OCI-LY3 (cell line): ENCODE measurements around the gene DOCK11.

Experiments
- H2AFZ ChIP-seq: fragments of 200-600, 300-600 bp; shearing (Covaris generic); 2 replicates; pipeline ENCODE4 v1.6.0; 2014; ENCODE audit warnings: antibody characterized with exemption, low read depth, low read length
- H3K27ac ChIP-seq: fragments of 200-600, 300-600 bp; sonication (generic); 2 replicates; pipeline ENCODE4 v1.5.1; 2014; ENCODE audit warnings: mild to moderate bottlenecking, low read length, moderate library complexity, mixed read lengths
- H3K27me3 ChIP-seq: fragments of 200-600, 300-600 bp; sonication (generic); 2 replicates; pipeline ENCODE4 v1.6.1; 2014; ENCODE audit warnings: low read depth, low read length, mixed read lengths
- H3K36me3 ChIP-seq: fragments of 200-600, 300-600 bp; sonication (generic); replicated peaks from 2 replicates; pipeline ENCODE3; 2014; ENCODE audit warnings: low read depth, low read length, mixed read lengths
- H3K4me1 ChIP-seq: fragments of 300-600, 200-600 bp; sonication (generic); 2 replicates; pipeline ENCODE4 v1.6.1; 2014; ENCODE audit warnings: low read length, mixed read lengths
- H3K4me2 ChIP-seq: fragments of 200-600, 300-600 bp; sonication (generic); 2 replicates; pipeline ENCODE4 v1.6.1; 2014; ENCODE audit warnings: low read length, mixed read lengths
- H3K4me3 ChIP-seq: fragments of 300-600, 200-600 bp; sonication (generic); 2 replicates; pipeline ENCODE4 v1.5.1; 2014; ENCODE audit warnings: antibody characterized with exemption, mild to moderate bottlenecking, low read length, moderate library complexity
- H3K79me2 ChIP-seq: fragments of 300-600, 200-600 bp; shearing (Covaris generic); 2 replicates; pipeline ENCODE4 v1.6.1; 2014; ENCODE audit warnings: mild to moderate bottlenecking, low read length, mixed read lengths
- H3K9ac ChIP-seq: fragments of 300-600, 200-600 bp; shearing (Covaris generic); 2 replicates; pipeline ENCODE4 v1.6.0; 2014; ENCODE audit warnings: mild to moderate bottlenecking, low read length, moderate library complexity
- H3K9me3 ChIP-seq: fragments of 200-600, 300-600 bp; shearing (Covaris generic); 2 replicates; pipeline ENCODE4 v1.6.1; 2014; ENCODE audit warnings: low read length, mixed read lengths; ENCODE audit not compliant: insufficient read depth
- H4K20me1 ChIP-seq: fragments of 200-600, 300-600 bp; sonication (generic); 2 replicates; pipeline ENCODE4 v1.6.1; 2016; ENCODE audit warnings: low read length, mixed read lengths; ENCODE audit not compliant: insufficient read depth
- CTCF ChIP-seq: fragments of 200-600, 300-600 bp; sonication (generic); IDR thresholded peaks from 2 replicates; pipeline ENCODE4 v1.5.1; 2014; ENCODE audit warnings: antibody characterized with exemption, low read length, low read depth
- EZH2phosphoT487 ChIP-seq: fragments of 200-600 bp; shearing (Covaris generic); IDR thresholded peaks from 2 replicates; pipeline ENCODE4 v1.6.1; 2018; ENCODE audit warnings: antibody characterized with exemption, mixed run types, low read depth

The DOCK11 gene

DNA sequence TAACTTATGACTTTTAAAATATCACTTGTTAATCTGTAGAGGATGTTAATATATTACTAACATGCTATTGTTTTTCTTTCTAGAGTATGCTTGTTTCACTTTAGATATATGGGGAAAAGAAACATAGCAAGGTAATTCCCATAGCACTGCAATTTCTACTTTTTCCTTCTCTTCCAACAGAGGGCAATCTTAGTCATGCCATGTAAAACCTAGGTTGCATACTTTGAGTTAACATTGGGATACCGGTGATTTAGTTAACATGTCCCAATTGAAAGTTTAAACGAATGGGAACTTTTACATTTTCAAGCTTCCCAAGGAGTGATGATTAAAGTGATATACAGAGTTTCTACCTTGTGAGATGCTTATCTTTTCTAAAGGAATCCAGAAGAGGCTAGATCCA lies 142.4 kb downstream of the DOCK11 start:
- Histone ChIP-seq H2AFZ (no peak overlapping the region), H3K4me1 (peaks cover 23% of the 10 kb centered on the region), H3K4me2 (no peak overlapping the region), H3K27ac (no peak overlapping the region), H3K27me3 (no peaks in the 10 kb centered on the region), H3K4me3 (no peak overlapping the region), H3K9me3 (no peaks in the 10 kb centered on the region), H3K36me3 (peaks cover 7% of the 10 kb centered on the region), H4K20me1 (no peaks in the 10 kb centered on the region), H3K9ac (no peak overlapping the region), H3K79me2 (no peaks in the 10 kb centered on the region)
- TF ChIP-seq CTCF, result peak; percentile 17
- TF ChIP-seq EZH2phosphoT487, result no peak

GRCh38 chrX:118644378-118644777 lies 148.8 kb downstream of the DOCK11 start:
- H2AFZ ChIP-seq, result no peak overlapping the region
- no peaks in the 10 kb centered on the region for H3K36me3 ChIP-seq
- H3K79me2 ChIP-seq, result no peaks in the 10 kb centered on the region
- no peaks in the 10 kb centered on the region for H3K9me3 ChIP-seq
- H3K27me3 ChIP-seq, result no peaks in the 10 kb centered on the region
- no peak overlapping the region for H3K9ac ChIP-seq
- H3K4me3 ChIP-seq, result no peak overlapping the region
- TF ChIP-seq EZH2phosphoT487, result no peak
- peak; percentile 53 for TF ChIP-seq CTCF
- no peaks in the 10 kb centered on the region for H3K4me1 ChIP-seq
- H3K4me2 ChIP-seq, result no peak overlapping the region
- no peak overlapping the region for H3K27ac ChIP-seq
- H4K20me1 ChIP-seq, result no peaks in the 10 kb centered on the region

- peaks cover 18% of the 10 kb centered on the region for H3K4me1 ChIP-seq
- H2AFZ ChIP-seq, result no peak overlapping the region
Measured at GRCh38 chrX:118652717-118653116, 157.1 kb downstream of the DOCK11 start.

DNA sequence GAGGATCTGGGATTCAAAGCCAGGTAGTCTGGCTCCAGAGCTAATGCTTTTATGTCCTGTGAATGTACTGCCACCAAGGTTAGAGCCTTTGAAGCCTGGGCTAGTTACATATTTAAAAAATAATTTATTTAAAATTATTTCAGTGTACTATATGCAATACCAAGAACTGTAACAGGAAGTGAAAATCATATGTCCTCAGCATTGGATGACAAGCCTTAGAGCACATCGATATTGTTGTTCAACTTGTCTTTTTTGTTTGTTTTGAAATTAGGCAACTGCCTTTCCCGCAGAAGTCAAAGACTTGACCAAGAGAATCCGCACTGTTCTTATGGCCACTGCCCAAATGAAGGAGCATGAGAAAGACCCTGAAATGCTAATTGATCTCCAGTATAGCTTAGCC lies 158.7 kb downstream of the DOCK11 start:
- Histone ChIP-seq H3K36me3 (peaks cover 2% of the 10 kb centered on the region), H3K4me3 (no peak overlapping the region), H2AFZ (no peak overlapping the region), H3K4me1 (peaks cover 18% of the 10 kb centered on the region), H4K20me1 (no peaks in the 10 kb centered on the region), H3K27ac (no peak overlapping the region), H3K27me3 (no peaks in the 10 kb centered on the region), H3K9ac (no peak overlapping the region), H3K9me3 (no peaks in the 10 kb centered on the region), H3K4me2 (peak overlapping the region; percentile 50), H3K79me2 (no peaks in the 10 kb centered on the region)
- TF ChIP-seq EZH2phosphoT487 (no peak), CTCF (no peak)

More at GRCh38 chrX:118652717-118653116, 157.1 kb downstream of the DOCK11 start:
- TF ChIP-seq EZH2phosphoT487, result no peak
- no peak for TF ChIP-seq CTCF
- Histone ChIP-seq H3K36me3 (peaks cover 2% of the 10 kb centered on the region), H3K4me3 (no peak overlapping the region), H4K20me1 (no peaks in the 10 kb centered on the region), H3K27ac (no peak overlapping the region), H3K4me2 (no peak overlapping the region), H3K79me2 (no peaks in the 10 kb centered on the region), H3K27me3 (no peaks in the 10 kb centered on the region), H3K9me3 (no peaks in the 10 kb centered on the region), H3K9ac (no peak overlapping the region)
